Measurements from ENCODE around the gene RNF43.
A peak's percentile ranks its signal among the peaks of the same experiment; 100 is the strongest.

RNF43 gene

GRCh38 chr17:58391302-58391984 lies 25.9 kb downstream of the RNF43 start:
- ChIA-PET POLR2A (ENCODE audit: low non-redundant PET) (no interaction called here), CTCF (interaction anchor here (0.6 kb wide), 2 partner anchors 8 to 65 kb away, joined by 4 to 5 read pairs; no protein-coding TSS in a partner anchor)
- no peak overlapping the region for H3K27ac ChIP-seq
- TF ChIP-seq CTCF (conservative IDR thresholded peaks at IDR 0.05; ENCODE audit: low read depth), result no peak
- DNase-seq (ENCODE audit: low spot score), result peak; percentile 77

GRCh38 chr17:58390884-58391283 lies 26.4 kb downstream of the RNF43 start:
- CTCF ChIA-PET, result interaction anchor here (0.6 kb wide), 1 partner anchor 65 kb away, joined by 4 read pairs; no protein-coding TSS in a partner anchor
- DNase-seq (ENCODE audit: low spot score), result no peak
- POLR2A ChIA-PET (ENCODE audit: low non-redundant PET), result no interaction called here
- TF ChIP-seq CTCF (conservative IDR thresholded peaks at IDR 0.05; ENCODE audit: low read depth), result no peak
- no peak overlapping the region for H3K27ac ChIP-seq

- ChIA-PET CTCF (interaction anchor here (0.7 kb wide), 2 partner anchors 57 to 537 kb away, joined by 3 read pairs; no protein-coding TSS in a partner anchor), POLR2A (ENCODE audit: low non-redundant PET) (no interaction called here)
- H3K27ac ChIP-seq, result no peak overlapping the region
- no peak for DNase-seq (ENCODE audit: low spot score)
- no peak for TF ChIP-seq CTCF (conservative IDR thresholded peaks at IDR 0.05; ENCODE audit: low read depth)
Observed at GRCh38 chr17:58388302-58389190, 28.8 kb downstream of the RNF43 start.

- POLR2A ChIA-PET (ENCODE audit: low non-redundant PET), result no interaction called here
- CTCF ChIA-PET, result no interaction called here
- DNase-seq (ENCODE audit: low spot score), result no peak
- no peak for TF ChIP-seq CTCF (conservative IDR thresholded peaks at IDR 0.05; ENCODE audit: low read depth)
- no peak overlapping the region for H3K27ac ChIP-seq
Observed at GRCh38 chr17:58387834-58388233, 29.5 kb downstream of the RNF43 start.

- TF ChIP-seq CTCF (conservative IDR thresholded peaks at IDR 0.05; ENCODE audit: low read depth), result no peak
- no peak for DNase-seq (ENCODE audit: low spot score)
- ChIA-PET CTCF (no interaction called here), POLR2A (ENCODE audit: low non-redundant PET) (no interaction called here)
- no peak overlapping the region for H3K27ac ChIP-seq
Observed at GRCh38 chr17:58386708-58387107, 30.6 kb downstream of the RNF43 start.

- ChIA-PET POLR2A (ENCODE audit: low non-redundant PET) (no interaction called here), CTCF (no interaction called here)
- no peak overlapping the region for H3K27ac ChIP-seq
- TF ChIP-seq CTCF (conservative IDR thresholded peaks at IDR 0.05; ENCODE audit: low read depth), result no peak
- no peak for DNase-seq (ENCODE audit: low spot score)
Observed at GRCh38 chr17:58385359-58385899, 31.9 kb downstream of the RNF43 start.
